IMR-90 (cell line): ENCODE results near the gene IL19. TPM values are rescaled to one million over a fixed set of nuclear protein-coding genes. Genes with fewer than 3 reads are reported as not detected.

Experiments used
- ATAC-seq: fragments of 200-7000 bp; cut with Tn5 transposase; 2 replicates; pipeline ENCODE4 v1.9.1; 2020; ENCODE audit warnings: low read depth, mild to moderate bottlenecking, moderate library complexity
- BruUV-seq: library from RNA; stranded (reverse); fragments of 400-500 nt; replicated peaks from 2 replicates; lab custom pipeline; 2021; lab: Mats Ljungman, UMichigan
- CTCF ChIA-PET: fragments of 300-600 bp; formaldehyde crosslinking; extraction: SDS; loops from one replicate; lab custom pipeline; 2021; ENCODE audit warnings: antibody characterized with exemption; lab: Yijun Ruan, JAX
- POLR2A ChIA-PET: fragments of 300-600 bp; sonication (Branson Sonifier 250); formaldehyde crosslinking; loops from one replicate; lab custom pipeline; 2022; ENCODE audit warnings: antibody characterized with exemption; ENCODE audit not compliant: unreplicated experiment; lab: Charles Lee
- DNase-seq: peaks from one replicate; pipeline ENCODE4 v3.0.0; 2013
- H2AFZ ChIP-seq: replicated peaks from 2 replicates; pipeline ENCODE3; 2013; ENCODE audit warnings: low read length, mild to moderate bottlenecking; ENCODE audit not compliant: poor library complexity
- H2AK5ac ChIP-seq: 2 replicates; pipeline ENCODE4 v1.6.1; 2013; ENCODE audit warnings: low read depth, low read length, inconsistent platforms
- H2AK9ac ChIP-seq: replicated peaks from 2 replicates; pipeline ENCODE3; 2013; ENCODE audit warnings: mild to moderate bottlenecking, low read depth, low read length, moderate library complexity; ENCODE audit not compliant: poor library complexity
- H2BK120ac ChIP-seq: 2 replicates; pipeline ENCODE4 v1.6.1; 2013; ENCODE audit warnings: low read depth, low read length, inconsistent platforms
- H2BK15ac ChIP-seq: 3 replicates; pipeline ENCODE4 v1.6.1; 2013; ENCODE audit warnings: low read depth, low read length, inconsistent platforms
- H2BK20ac ChIP-seq: 2 replicates; pipeline ENCODE4 v1.6.1; 2013; ENCODE audit warnings: low read depth, mild to moderate bottlenecking, inconsistent platforms, low read length, moderate library complexity
- H2BK5ac ChIP-seq: 2 replicates; pipeline ENCODE4 v1.6.1; 2013; ENCODE audit warnings: mild to moderate bottlenecking, low read depth, low read length, inconsistent platforms; ENCODE audit not compliant: poor library complexity, severe bottlenecking
- H3K14ac ChIP-seq: replicated peaks from 2 replicates; pipeline ENCODE4 v1.6.1; 2013; ENCODE audit warnings: low read depth, low read length, inconsistent platforms
- H3K18ac ChIP-seq: 2 replicates; pipeline ENCODE4 v1.6.1; 2013; ENCODE audit warnings: low read depth, low read length, control low read depth
- H3K23ac ChIP-seq: 2 replicates; pipeline ENCODE4 v1.6.1; 2013; ENCODE audit warnings: low read depth, low read length, inconsistent platforms
- H3K27ac ChIP-seq: 2 replicates; pipeline ENCODE4 v1.5.1; 2013; ENCODE audit warnings: mild to moderate bottlenecking, control low read depth, low read length; ENCODE audit not compliant: insufficient read depth
- H3K27me3 ChIP-seq: 2 replicates; pipeline ENCODE4 v1.6.1; 2013; ENCODE audit warnings: low read length; ENCODE audit not compliant: control insufficient read depth, insufficient read depth
- H3K36me3 ChIP-seq: 2 replicates; pipeline ENCODE4 v1.6.1; 2013; ENCODE audit warnings: low read length, mixed read lengths; ENCODE audit not compliant: control insufficient read depth, insufficient read depth
- H3K4ac ChIP-seq: 2 replicates; pipeline ENCODE4 v1.6.1; 2013; ENCODE audit warnings: low read depth, low read length, inconsistent platforms
- H3K4me1 ChIP-seq: 2 replicates; pipeline ENCODE4 v1.6.1; 2013; ENCODE audit warnings: low read length, mixed read lengths; ENCODE audit not compliant: control insufficient read depth, insufficient read depth
- H3K4me2 ChIP-seq: 2 replicates; pipeline ENCODE4 v1.6.1; 2013; ENCODE audit warnings: low read depth, mild to moderate bottlenecking, control low read depth, low read length, moderate library complexity
- H3K4me3 ChIP-seq: 2 replicates; pipeline ENCODE4 v1.5.1; 2013; ENCODE audit warnings: low read depth, mild to moderate bottlenecking, control low read depth, low read length, moderate library complexity; ENCODE audit not compliant: insufficient read depth
- H3K56ac ChIP-seq: 2 replicates; pipeline ENCODE4 v1.6.1; 2013; ENCODE audit warnings: low read length, inconsistent platforms; ENCODE audit not compliant: insufficient read depth; ENCODE audit errors: extremely low read depth
- H3K79me1 ChIP-seq, 2 experiments: 2 replicates each; pipeline ENCODE4 v1.6.1; 2013; ENCODE audit warnings: low read length in 2 of 2, inconsistent platforms in 1 of 2, low read depth in 1 of 2
- H3K9ac ChIP-seq: 2 replicates; pipeline ENCODE4 v1.6.1; 2013; ENCODE audit warnings: low read depth, low read length, control low read depth
- H3K9me1 ChIP-seq: 2 replicates; pipeline ENCODE4 v1.6.1; 2013; ENCODE audit warnings: low read length, inconsistent platforms; ENCODE audit not compliant: insufficient read depth
- H3K9me3 ChIP-seq: 2 replicates; pipeline ENCODE4 v1.6.1; 2013; ENCODE audit warnings: low read length; ENCODE audit not compliant: control insufficient read depth, insufficient read depth
- H4K20me1 ChIP-seq: 2 replicates; pipeline ENCODE4 v1.6.1; 2013; ENCODE audit warnings: low read length, inconsistent platforms; ENCODE audit not compliant: insufficient read depth
- H4K5ac ChIP-seq: 2 replicates; pipeline ENCODE4 v1.6.1; 2013; ENCODE audit warnings: mild to moderate bottlenecking, low read depth, low read length, control low read depth
- H4K8ac ChIP-seq, 2 experiments: 2 replicates each; pipeline ENCODE4 v1.6.1; 2013; ENCODE audit warnings: low read depth in 2 of 2, low read length in 2 of 2, control low read depth in 1 of 2, inconsistent platforms in 1 of 2
- H4K91ac ChIP-seq: 2 replicates; pipeline ENCODE4 v1.6.1; 2013; ENCODE audit warnings: low read depth, low read length, inconsistent platforms; ENCODE audit not compliant: insufficient read depth
- CEBPB ChIP-seq: IDR thresholded peaks from 2 replicates; pipeline ENCODE4 v1.6.1; 2012; ENCODE audit warnings: low read depth, low read length, improper control_type of control experiment
- RFX5 ChIP-seq: IDR thresholded peaks from 2 replicates; pipeline ENCODE4 v1.8.0; 2012; ENCODE audit warnings: low read depth, mild to moderate bottlenecking, low read length, moderate library complexity
- WGBS, 2 experiments: methylation state at CpG; one replicate each; pipeline versions ENCODE4 v1.1.5 to v1.1.7; 2013; ENCODE audit warnings: missing lambda C conversion rate in 2 of 2; ENCODE audit not compliant: insufficient read length in 1 of 2; ENCODE audit errors: extremely low coverage in 2 of 2; 5-methylcytosine and 5-hydroxymethylcytosine counted together
- dilution Hi-C: fragments of 300-500 bp; cut with HindIII; formaldehyde crosslinking; loops from one replicate; pipeline ENCODE4 v1.14.3; 2018; ENCODE audit warnings: low sequenced_read_pairs; ENCODE audit not compliant: unreplicated experiment
- in situ Hi-C: fragments of 300-500 bp; cut with MboI; formaldehyde crosslinking; loops from 3 replicates; pipeline ENCODE4 v1.14.3; 2019; ENCODE audit warnings: low sequenced_read_pairs, inconsistent platforms, mixed read lengths
- intact Hi-C: fragments of 100-400 bp; cut with micrococcal nuclease; formaldehyde crosslinking; loops from 2 replicates; pipeline ENCODE4 v1.10.0; 2022
- polyA plus RNA-seq, 3 experiments: library from polyadenylated mRNA; depleted of rRNA; stranded (reverse); fragments of >200 nt; gene quantifications; 2 replicates each; pipeline ENCODE4 v1.2.3, GENCODE V29; 2012; ENCODE audit warnings: low replicate concordance in 1 of 3
- total RNA-seq: library from RNA; depleted of rRNA; stranded (reverse); fragments of >200 nt; gene quantifications from 2 replicates; pipeline ENCODE4 v1.2.3, GENCODE V29; 2012

The IL19 gene
- total and polyA plus RNA-seq, 2 of the 4 experiments (the other 2 are of a cell fraction), result not detected

GRCh38 chr1:206748348-206749030, 22.1 kb upstream of the IL19 start:
- Histone ChIP-seq H3K27ac (no peak overlapping the region), H3K36me3 (no peaks in the 10 kb centered on the region), H4K8ac (no peak overlapping the region), H2BK15ac (no peak overlapping the region; the same call in 2 of the 3 replicates), H2BK5ac (no peak overlapping the region), H3K9me1 (peaks cover 22% of the 10 kb centered on the region), H3K18ac (no peak overlapping the region), H3K27me3 (no peaks in the 10 kb centered on the region), H2BK20ac (0 out of 2 replicates have a peak overlapping the region, but pooled peaks have one; percentile 50), H3K56ac (no peak overlapping the region), H4K91ac (no peak overlapping the region), H3K9me3 (no peaks in the 10 kb centered on the region), H4K5ac (no peak overlapping the region), H3K4ac (peak overlapping the region; percentile 23; the same call in 1 of the 2 replicates), H3K4me1 (peaks cover 3% of the 10 kb centered on the region), H3K4me3 (no peak overlapping the region), H3K23ac (no peak overlapping the region), H2AK5ac (no peak overlapping the region), H3K14ac (peak overlapping the region; percentile 50), H3K79me1 (no peaks in the 10 kb centered on the region), H3K9ac (no peak overlapping the region), H2AFZ (peak overlapping the region; percentile 38), H3K4me2 (no peak overlapping the region), H2AK9ac (peak overlapping the region; percentile 53), H2BK120ac (peak overlapping the region; percentile 40; the same call in 1 of the 2 replicates), H4K20me1 (no peaks in the 10 kb centered on the region)
- BruUV-seq, result no TSS peak
- dilution Hi-C loops, result no loop called here
- TF ChIP-seq RFX5, result no peak
- TF ChIP-seq CEBPB, result 0 out of 2 replicates have a peak, but pooled peaks have one; percentile 34
- ChIA-PET CTCF (interaction anchor here (0.6 kb wide), 1 partner anchor 136 kb away, joined by 4 read pairs; no protein-coding TSS in a partner anchor), POLR2A (no interaction called here)
- no peak for DNase-seq
- intact Hi-C loops, result no loop called here
- in situ Hi-C loops, result no loop called here
- 75% methylated on average over 1 of the region's 3 CpGs; no CpG with 5 or more reads in 1 of the 2 experiments for WGBS, 2 experiments
- no peak for ATAC-seq
